Astrocyte (in vitro differentiated cells and primary cell): Measurements from ENCODE around the gene VPS13D. TPM values are rescaled to one million over a fixed set of nuclear protein-coding genes. Genes with fewer than 3 reads are reported as not detected.
A peak's percentile ranks its signal among the peaks of the same experiment; 100 is the strongest.

Source experiments
- DNase-seq: peaks from one replicate; pipeline ENCODE4 v3.0.0-alpha.2; 2010; ENCODE audit warnings: low read depth
- FAIRE-seq: peaks from 2 replicates; lab custom pipeline; 2011; peaks lifted over from hg19 to GRCh38; lab: Jason Lieb, UNC
- H2AFZ ChIP-seq: 2 replicates; pipeline ENCODE4 v1.6.0; 2012; ENCODE audit warnings: low read depth, low read length, inconsistent platforms
- H3K27ac ChIP-seq: 2 replicates; pipeline ENCODE4 v1.5.1; 2011; ENCODE audit warnings: low read depth, low read length, inconsistent platforms
- H3K27me3 ChIP-seq: 2 replicates; pipeline ENCODE4 v1.6.0; 2011; ENCODE audit warnings: low read length, inconsistent platforms; ENCODE audit not compliant: insufficient read depth
- H3K36me3 ChIP-seq: 2 replicates; pipeline ENCODE4 v1.5.1; 2011; ENCODE audit warnings: low read length, inconsistent platforms; ENCODE audit not compliant: insufficient read depth
- H3K4me1 ChIP-seq: 2 replicates; pipeline ENCODE4 v1.5.1; 2011; ENCODE audit warnings: low read length, inconsistent platforms; ENCODE audit not compliant: insufficient read depth
- H3K4me2 ChIP-seq: 2 replicates; pipeline ENCODE4 v1.6.0; 2012; ENCODE audit warnings: low read length, inconsistent platforms
- H3K4me3 ChIP-seq: 2 replicates; pipeline ENCODE4 v1.5.1; 2011; ENCODE audit warnings: low read depth, mild to moderate bottlenecking, low read length, inconsistent platforms; ENCODE audit not compliant: insufficient read depth
- H3K79me2 ChIP-seq: 2 replicates; pipeline ENCODE4 v1.6.0; 2012; ENCODE audit warnings: mild to moderate bottlenecking, low read length, inconsistent platforms; ENCODE audit not compliant: insufficient read depth
- H3K9ac ChIP-seq: 2 replicates; pipeline ENCODE4 v1.6.0; 2012; ENCODE audit warnings: mild to moderate bottlenecking, low read length, inconsistent platforms
- H3K9me3 ChIP-seq: 2 replicates; pipeline ENCODE4 v1.5.1; 2012; ENCODE audit warnings: low read depth, mild to moderate bottlenecking, low read length, inconsistent platforms; ENCODE audit not compliant: insufficient read depth
- H4K20me1 ChIP-seq: 2 replicates; pipeline ENCODE4 v1.6.0; 2012; ENCODE audit warnings: low read length, inconsistent platforms; ENCODE audit not compliant: insufficient read depth
- H3K27ac Mint-ChIP-seq: one replicate; pipeline ENCODE4 v1.8.0; 2021; ENCODE audit warnings: mild to moderate bottlenecking, mixed read lengths; ENCODE audit not compliant: unreplicated experiment
- H3K27me3 Mint-ChIP-seq: one replicate; pipeline ENCODE4 v1.8.0; 2021; ENCODE audit warnings: low read depth, mixed read lengths; ENCODE audit not compliant: unreplicated experiment
- H3K36me3 Mint-ChIP-seq: one replicate; pipeline ENCODE4 v1.8.0; 2021; ENCODE audit warnings: low read depth, mixed read lengths; ENCODE audit not compliant: unreplicated experiment
- H3K4me1 Mint-ChIP-seq: one replicate; pipeline ENCODE4 v1.8.0; 2021; ENCODE audit warnings: low read depth, mixed read lengths; ENCODE audit not compliant: unreplicated experiment
- H3K4me3 Mint-ChIP-seq: one replicate; pipeline ENCODE4 v1.8.0; 2021; ENCODE audit warnings: mild to moderate bottlenecking, moderate library complexity, mixed read lengths; ENCODE audit not compliant: unreplicated experiment
- H3K9me3 Mint-ChIP-seq: one replicate; pipeline ENCODE4 v1.8.0; 2021; ENCODE audit warnings: mild to moderate bottlenecking, mixed read lengths; ENCODE audit not compliant: unreplicated experiment
- CTCF ChIP-seq: IDR thresholded peaks from 2 replicates; pipeline ENCODE4 v1.5.1; 2011; ENCODE audit warnings: low read depth, mild to moderate bottlenecking, inconsistent platforms, low read length, moderate library complexity; ENCODE audit not compliant: insufficient read depth
- EZH2 ChIP-seq: IDR thresholded peaks from 2 replicates; pipeline ENCODE4 v1.6.1; 2012; ENCODE audit warnings: mild to moderate bottlenecking, low read length, inconsistent platforms; ENCODE audit not compliant: insufficient read depth
- total RNA-seq: library from RNA; stranded (reverse); gene quantifications from 2 replicates; pipeline ENCODE4 v1.2.1, GENCODE V29; 2021

VPS13D gene
- total RNA-seq, 1 donor from 2014 or later = 25.9 TPM

DNA sequence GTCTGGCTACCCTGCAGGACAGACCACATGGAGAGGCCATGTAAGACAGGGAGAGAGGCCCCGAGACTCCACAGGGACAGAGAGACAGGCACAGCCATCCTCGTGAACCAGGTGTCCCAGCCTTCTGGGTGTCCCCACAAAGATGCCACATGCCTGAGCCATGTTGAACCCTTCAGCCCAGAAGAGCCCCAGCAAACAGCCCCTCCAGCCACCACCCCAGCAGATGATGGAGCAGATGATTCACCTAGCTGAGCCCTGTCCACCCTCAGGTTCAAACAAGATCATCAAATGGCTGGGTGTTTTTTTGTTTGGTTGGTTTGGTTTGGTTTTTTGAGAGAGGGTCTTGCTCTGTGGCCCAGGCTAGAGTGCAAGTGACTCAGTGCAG, 309.5 kb downstream of the VPS13D start:
- Histone ChIP-seq H4K20me1 (no peaks in the 10 kb centered on the region), H3K9ac (no peak overlapping the region), H3K27me3 (no peaks in the 10 kb centered on the region), H3K4me3 (no peak overlapping the region), H3K27ac (peak overlapping the region; percentile 48), H3K79me2 (no peaks in the 10 kb centered on the region), H2AFZ (no peak overlapping the region), H3K4me2 (no peak overlapping the region), H3K4me1 (peaks cover 23% of the 10 kb centered on the region), H3K9me3 (no peaks in the 10 kb centered on the region), H3K36me3 (no peaks in the 10 kb centered on the region)
- Mint-ChIP-seq H3K36me3 (no peaks in the 10 kb centered on the region), H3K4me1 (no peaks in the 10 kb centered on the region), H3K27ac (no peak overlapping the region), H3K27me3 (peaks cover 11% of the 10 kb centered on the region), H3K4me3 (no peak overlapping the region), H3K9me3 (peaks cover 7% of the 10 kb centered on the region)
- FAIRE-seq (no peak), DNase-seq (no peak)
- TF ChIP-seq EZH2 = no peak
- no peak for TF ChIP-seq CTCF

GRCh38 chr1:12539705-12540579, 310.1 kb downstream of the VPS13D start:
- no peak for FAIRE-seq
- Mint-ChIP-seq H3K4me1 (no peaks in the 10 kb centered on the region), H3K36me3 (no peaks in the 10 kb centered on the region), H3K9me3 (peaks cover 7% of the 10 kb centered on the region), H3K27me3 (peaks cover 11% of the 10 kb centered on the region), H3K4me3 (no peak overlapping the region), H3K27ac (no peak overlapping the region)
- Histone ChIP-seq H3K4me3 (no peak overlapping the region), H3K36me3 (no peaks in the 10 kb centered on the region), H3K4me1 (peaks cover 23% of the 10 kb centered on the region), H3K9ac (peak overlapping the region; percentile 39), H3K27me3 (no peaks in the 10 kb centered on the region), H3K79me2 (no peaks in the 10 kb centered on the region), H3K4me2 (peak overlapping the region; percentile 54), H3K27ac (peak overlapping the region; percentile 48), H3K9me3 (no peaks in the 10 kb centered on the region), H4K20me1 (no peaks in the 10 kb centered on the region), H2AFZ (peak overlapping the region; percentile 13)
- no peak for TF ChIP-seq CTCF
- no peak for TF ChIP-seq EZH2
- DNase-seq = peak; percentile 99
